ENCODE data around the gene SSH3.

DNA sequence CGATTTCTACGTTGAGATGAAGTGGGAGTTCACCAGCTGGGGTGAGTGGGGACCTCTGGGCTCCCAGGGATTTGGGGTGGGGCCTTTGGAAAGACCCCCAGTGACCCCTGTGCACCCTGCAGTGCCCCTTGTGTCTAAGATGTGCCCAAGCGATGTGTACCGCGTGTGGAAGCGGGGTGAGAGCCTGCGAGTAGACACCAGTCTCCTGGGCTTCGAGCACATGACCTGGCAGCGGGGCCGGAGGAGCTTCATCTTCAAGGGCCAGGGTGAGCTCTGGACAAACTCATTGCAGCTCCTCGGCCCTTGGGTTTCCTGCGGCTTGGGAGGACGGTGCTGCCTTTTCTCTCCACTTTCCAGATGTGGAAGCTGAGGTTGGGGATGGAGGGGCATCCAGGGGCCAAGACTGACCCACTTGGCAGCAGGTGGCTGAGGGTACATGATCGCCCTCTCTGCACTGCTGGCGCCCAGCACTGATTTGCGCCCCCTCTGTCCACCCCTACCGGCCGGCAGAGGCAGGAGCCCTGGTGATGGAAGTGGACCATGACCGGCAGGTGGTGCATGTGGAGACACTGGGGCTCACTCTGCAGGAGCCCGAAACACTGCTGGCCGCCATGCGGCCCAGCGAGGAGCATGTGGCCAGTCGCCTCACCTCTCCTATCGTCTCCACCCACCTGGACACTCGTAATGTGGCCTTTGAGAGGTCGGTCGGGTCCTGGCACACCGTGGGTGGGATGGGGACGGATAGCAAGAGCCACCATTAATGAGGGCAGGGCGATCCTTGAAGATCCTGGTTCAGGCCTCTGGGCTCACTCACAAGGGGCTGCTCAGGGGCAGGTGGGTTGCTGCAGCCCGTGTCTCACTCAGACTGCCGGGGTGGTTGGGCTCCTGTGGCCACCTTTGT lies 11.6 kb upstream of the SSH3 start:
- TF ChIP-seq, protein P1, sequence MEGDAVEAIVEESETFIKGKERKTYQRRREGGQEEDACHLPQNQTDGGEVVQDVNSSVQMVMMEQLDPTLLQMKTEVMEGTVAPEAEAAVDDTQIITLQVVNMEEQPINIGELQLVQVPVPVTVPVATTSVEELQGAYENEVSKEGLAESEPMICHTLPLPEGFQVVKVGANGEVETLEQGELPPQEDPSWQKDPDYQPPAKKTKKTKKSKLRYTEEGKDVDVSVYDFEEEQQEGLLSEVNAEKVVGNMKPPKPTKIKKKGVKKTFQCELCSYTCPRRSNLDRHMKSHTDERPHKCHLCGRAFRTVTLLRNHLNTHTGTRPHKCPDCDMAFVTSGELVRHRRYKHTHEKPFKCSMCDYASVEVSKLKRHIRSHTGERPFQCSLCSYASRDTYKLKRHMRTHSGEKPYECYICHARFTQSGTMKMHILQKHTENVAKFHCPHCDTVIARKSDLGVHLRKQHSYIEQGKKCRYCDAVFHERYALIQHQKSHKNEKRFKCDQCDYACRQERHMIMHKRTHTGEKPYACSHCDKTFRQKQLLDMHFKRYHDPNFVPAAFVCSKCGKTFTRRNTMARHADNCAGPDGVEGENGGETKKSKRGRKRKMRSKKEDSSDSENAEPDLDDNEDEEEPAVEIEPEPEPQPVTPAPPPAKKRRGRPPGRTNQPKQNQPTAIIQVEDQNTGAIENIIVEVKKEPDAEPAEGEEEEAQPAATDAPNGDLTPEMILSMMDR (conservative IDR thresholded peaks at IDR 0.05 in 1 of 2, IDR thresholded peaks at IDR 0.05 in 1 of 2; ENCODE audit: low read depth in 1 of 2, low read length in 2 of 2) = no peak
- TF ChIP-seq EZH2 (IDR thresholded peaks at IDR 0.05; ENCODE audit: low read length, missing control alignments) = no peak

Measured in fibroblast of lung (primary cell).